ENCODE measurements around the gene GEMIN7. TPM values are rescaled to one million over a fixed set of nuclear protein-coding genes. Genes with fewer than 3 reads are reported as not detected.
A peak's percentile ranks its signal among the peaks of the same experiment; 100 is the strongest.

Gene GEMIN7
- total RNA-seq, 2 donors from 2014 or later: 56.9 to 57.2 TPM

GRCh38 chr19:45091031-45091923 lies 12.2 kb downstream of the GEMIN7 start:
- no peaks in the 10 kb centered on the region for H3K27me3 Mint-ChIP-seq
- ATAC-seq (replicated peaks): peak; percentile 86
- H3K36me3 Mint-ChIP-seq (ENCODE audit: low read depth): peaks cover 87% of the 10 kb centered on the region
- peak overlapping the region; percentile 98 for H3K4me3 Mint-ChIP-seq
- peaks cover 43% of the 10 kb centered on the region for H3K4me1 Mint-ChIP-seq
- H3K27ac Mint-ChIP-seq: peak overlapping the region; percentile 97
- no peaks in the 10 kb centered on the region for H3K9me3 Mint-ChIP-seq

- no peaks in the 10 kb centered on the region for H3K9me3 Mint-ChIP-seq
- peaks cover 77% of the 10 kb centered on the region for H3K36me3 Mint-ChIP-seq (ENCODE audit: low read depth)
- H3K4me1 Mint-ChIP-seq: peaks cover 49% of the 10 kb centered on the region
- H3K27ac Mint-ChIP-seq: peak within 1 kb of the TSS; percentile 97
- H3K4me3 Mint-ChIP-seq: peak within 1 kb of the TSS; percentile 98
- H3K27me3 Mint-ChIP-seq: no peaks in the 10 kb centered on the region
- peak; percentile 77 for ATAC-seq (replicated peaks)
Observed at GRCh38 chr19:45092747-45093678, 14.0 kb downstream of the GEMIN7 start, which contains the start of gene PPP1R37. TSS of gene PPP1R37 (plus strand) at chr19:45093179. CDS start at chr19:45093326, 147 bp downstream.

GRCh38 chr19:45094137-45094536 lies 15.1 kb downstream of the GEMIN7 start:
- Mint-ChIP-seq H3K27ac (peak overlapping the region; percentile 97), H3K27me3 (no peaks in the 10 kb centered on the region), H3K4me1 (peaks cover 49% of the 10 kb centered on the region), H3K4me3 (peak overlapping the region; percentile 98), H3K9me3 (no peaks in the 10 kb centered on the region), H3K36me3 (ENCODE audit: low read depth) (peaks cover 66% of the 10 kb centered on the region)
- no peak for ATAC-seq (replicated peaks)

GRCh38 chr19:45094707-45095106 lies 15.6 kb downstream of the GEMIN7 start:
- peaks cover 61% of the 10 kb centered on the region for H3K36me3 Mint-ChIP-seq (ENCODE audit: low read depth)
- H3K27ac Mint-ChIP-seq: peak overlapping the region; percentile 97
- H3K27me3 Mint-ChIP-seq: no peaks in the 10 kb centered on the region
- H3K9me3 Mint-ChIP-seq: no peaks in the 10 kb centered on the region
- peak overlapping the region; percentile 98 for H3K4me3 Mint-ChIP-seq
- H3K4me1 Mint-ChIP-seq: peaks cover 49% of the 10 kb centered on the region
- ATAC-seq (replicated peaks): no peak

- H3K27me3 Mint-ChIP-seq: no peaks in the 10 kb centered on the region
- peaks cover 51% of the 10 kb centered on the region for H3K36me3 Mint-ChIP-seq (ENCODE audit: low read depth)
- peak overlapping the region; percentile 13 for H3K4me3 Mint-ChIP-seq
- ATAC-seq (replicated peaks): no peak
- H3K27ac Mint-ChIP-seq: peak overlapping the region; percentile 58
- H3K4me1 Mint-ChIP-seq: peaks cover 51% of the 10 kb centered on the region
- H3K9me3 Mint-ChIP-seq: no peaks in the 10 kb centered on the region
Observed at GRCh38 chr19:45095496-45096413, 16.7 kb downstream of the GEMIN7 start.

- Mint-ChIP-seq H3K4me3 (peak overlapping the region; percentile 13), H3K27ac (peak overlapping the region; percentile 58), H3K27me3 (no peaks in the 10 kb centered on the region), H3K36me3 (ENCODE audit: low read depth) (peaks cover 41% of the 10 kb centered on the region), H3K4me1 (peaks cover 49% of the 10 kb centered on the region), H3K9me3 (no peaks in the 10 kb centered on the region)
- no peak for ATAC-seq (replicated peaks)
Observed at GRCh38 chr19:45096700-45097099, 17.6 kb downstream of the GEMIN7 start.

- H3K36me3 Mint-ChIP-seq (ENCODE audit: low read depth): peaks cover 34% of the 10 kb centered on the region
- no peak overlapping the region for H3K4me3 Mint-ChIP-seq
- H3K4me1 Mint-ChIP-seq: peaks cover 45% of the 10 kb centered on the region
- H3K27me3 Mint-ChIP-seq: no peaks in the 10 kb centered on the region
- no peaks in the 10 kb centered on the region for H3K9me3 Mint-ChIP-seq
- peak overlapping the region; percentile 58 for H3K27ac Mint-ChIP-seq
- no peak for ATAC-seq (replicated peaks)
Observed at GRCh38 chr19:45097450-45097775, 18.4 kb downstream of the GEMIN7 start.

GRCh38 chr19:45097776-45098520 lies 18.9 kb downstream of the GEMIN7 start:
- no peak for ATAC-seq (replicated peaks)
- H3K27me3 Mint-ChIP-seq: no peaks in the 10 kb centered on the region
- peaks cover 29% of the 10 kb centered on the region for H3K36me3 Mint-ChIP-seq (ENCODE audit: low read depth)
- H3K4me1 Mint-ChIP-seq: peaks cover 42% of the 10 kb centered on the region
- H3K9me3 Mint-ChIP-seq: no peaks in the 10 kb centered on the region
- H3K4me3 Mint-ChIP-seq: no peak overlapping the region
- H3K27ac Mint-ChIP-seq: peak overlapping the region; percentile 41

- ATAC-seq (replicated peaks): no peak
- no peak overlapping the region for H3K4me3 Mint-ChIP-seq
- H3K27ac Mint-ChIP-seq: no peak overlapping the region
- peaks cover 40% of the 10 kb centered on the region for H3K4me1 Mint-ChIP-seq
- no peaks in the 10 kb centered on the region for H3K9me3 Mint-ChIP-seq
- peaks cover 20% of the 10 kb centered on the region for H3K36me3 Mint-ChIP-seq (ENCODE audit: low read depth)
- no peaks in the 10 kb centered on the region for H3K27me3 Mint-ChIP-seq
Observed at GRCh38 chr19:45098521-45099466, 19.7 kb downstream of the GEMIN7 start.

GRCh38 chr19:45099467-45100191 lies 20.6 kb downstream of the GEMIN7 start:
- Mint-ChIP-seq H3K36me3 (ENCODE audit: low read depth) (peaks cover 12% of the 10 kb centered on the region), H3K4me3 (no peak overlapping the region), H3K9me3 (no peaks in the 10 kb centered on the region), H3K27ac (no peak overlapping the region), H3K27me3 (no peaks in the 10 kb centered on the region), H3K4me1 (peaks cover 41% of the 10 kb centered on the region)
- ATAC-seq (replicated peaks): no peak

GRCh38 chr19:45100201-45100600 lies 21.1 kb downstream of the GEMIN7 start:
- Mint-ChIP-seq H3K27me3 (no peaks in the 10 kb centered on the region), H3K36me3 (ENCODE audit: low read depth) (peaks cover 7% of the 10 kb centered on the region), H3K4me1 (peaks cover 42% of the 10 kb centered on the region), H3K27ac (peak overlapping the region; percentile 17), H3K4me3 (no peak overlapping the region), H3K9me3 (no peaks in the 10 kb centered on the region)
- ATAC-seq (replicated peaks): no peak

- no peak overlapping the region for H3K4me3 Mint-ChIP-seq
- H3K27me3 Mint-ChIP-seq: no peaks in the 10 kb centered on the region
- peaks cover 7% of the 10 kb centered on the region for H3K36me3 Mint-ChIP-seq (ENCODE audit: low read depth)
- H3K27ac Mint-ChIP-seq: peak overlapping the region; percentile 17
- peaks cover 39% of the 10 kb centered on the region for H3K4me1 Mint-ChIP-seq
- H3K9me3 Mint-ChIP-seq: no peaks in the 10 kb centered on the region
- no peak for ATAC-seq (replicated peaks)
Observed at GRCh38 chr19:45100846-45101252, 21.8 kb downstream of the GEMIN7 start.

All from activated T-helper 17 cell treated with anti-CD3 and anti-CD28 coated beads, Interleukin-2, amount 50 U/mL, for 72 hours (primary cell).